Fibroblast of pulmonary artery (primary cell): ENCODE measurements around the gene PTPRE.
A peak's percentile ranks its signal among the peaks of the same experiment; 100 is the strongest.
"Not testable (repeated sequence)": the region's sequence is repeated elsewhere in the genome, so short reads cannot be mapped to it uniquely, and the experiment has no call there.

Source experiments
- DNase-seq: peaks from one replicate; pipeline ENCODE4 v3.0.0-alpha.2; 2010; ENCODE audit warnings: low read depth
- H3K4me3 ChIP-seq: replicated peaks from 2 replicates; pipeline ENCODE4 v1.5.1; 2011; ENCODE audit warnings: low read depth, mild to moderate bottlenecking, control low read depth, low read length, moderate library complexity
- TF ChIP-seq, protein P1 (sequence below): IDR thresholded peaks from 2 replicates; pipeline ENCODE4 v1.5.1; 2011; ENCODE audit warnings: mild to moderate bottlenecking, control low read depth, low read length, inconsistent platforms; ENCODE audit errors: missing control alignments

Gene PTPRE

DNA sequence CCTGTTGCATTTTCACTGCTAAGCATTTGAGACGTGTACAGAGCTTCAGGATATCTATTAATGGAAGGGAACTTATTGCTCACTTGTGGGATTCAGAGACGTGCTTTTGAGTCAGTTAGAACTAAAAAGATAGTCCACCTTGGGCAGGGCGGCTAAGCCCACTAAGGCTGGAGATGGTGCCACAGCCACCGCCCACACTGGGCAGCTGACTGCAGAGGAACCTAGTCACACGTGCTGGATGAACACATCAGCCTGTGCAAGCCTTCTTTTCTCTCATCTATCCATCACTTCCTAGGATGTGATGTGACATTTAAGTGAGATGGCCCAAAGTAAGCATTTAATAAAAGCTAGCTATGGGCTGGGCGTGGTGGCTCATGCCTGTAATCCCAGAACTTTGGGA is 78.0 kb downstream of the PTPRE start:
- H3K4me3 ChIP-seq, result no peak overlapping the region
- no peak for DNase-seq
- TF ChIP-seq, protein P1, sequence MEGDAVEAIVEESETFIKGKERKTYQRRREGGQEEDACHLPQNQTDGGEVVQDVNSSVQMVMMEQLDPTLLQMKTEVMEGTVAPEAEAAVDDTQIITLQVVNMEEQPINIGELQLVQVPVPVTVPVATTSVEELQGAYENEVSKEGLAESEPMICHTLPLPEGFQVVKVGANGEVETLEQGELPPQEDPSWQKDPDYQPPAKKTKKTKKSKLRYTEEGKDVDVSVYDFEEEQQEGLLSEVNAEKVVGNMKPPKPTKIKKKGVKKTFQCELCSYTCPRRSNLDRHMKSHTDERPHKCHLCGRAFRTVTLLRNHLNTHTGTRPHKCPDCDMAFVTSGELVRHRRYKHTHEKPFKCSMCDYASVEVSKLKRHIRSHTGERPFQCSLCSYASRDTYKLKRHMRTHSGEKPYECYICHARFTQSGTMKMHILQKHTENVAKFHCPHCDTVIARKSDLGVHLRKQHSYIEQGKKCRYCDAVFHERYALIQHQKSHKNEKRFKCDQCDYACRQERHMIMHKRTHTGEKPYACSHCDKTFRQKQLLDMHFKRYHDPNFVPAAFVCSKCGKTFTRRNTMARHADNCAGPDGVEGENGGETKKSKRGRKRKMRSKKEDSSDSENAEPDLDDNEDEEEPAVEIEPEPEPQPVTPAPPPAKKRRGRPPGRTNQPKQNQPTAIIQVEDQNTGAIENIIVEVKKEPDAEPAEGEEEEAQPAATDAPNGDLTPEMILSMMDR, result no peak

DNA sequence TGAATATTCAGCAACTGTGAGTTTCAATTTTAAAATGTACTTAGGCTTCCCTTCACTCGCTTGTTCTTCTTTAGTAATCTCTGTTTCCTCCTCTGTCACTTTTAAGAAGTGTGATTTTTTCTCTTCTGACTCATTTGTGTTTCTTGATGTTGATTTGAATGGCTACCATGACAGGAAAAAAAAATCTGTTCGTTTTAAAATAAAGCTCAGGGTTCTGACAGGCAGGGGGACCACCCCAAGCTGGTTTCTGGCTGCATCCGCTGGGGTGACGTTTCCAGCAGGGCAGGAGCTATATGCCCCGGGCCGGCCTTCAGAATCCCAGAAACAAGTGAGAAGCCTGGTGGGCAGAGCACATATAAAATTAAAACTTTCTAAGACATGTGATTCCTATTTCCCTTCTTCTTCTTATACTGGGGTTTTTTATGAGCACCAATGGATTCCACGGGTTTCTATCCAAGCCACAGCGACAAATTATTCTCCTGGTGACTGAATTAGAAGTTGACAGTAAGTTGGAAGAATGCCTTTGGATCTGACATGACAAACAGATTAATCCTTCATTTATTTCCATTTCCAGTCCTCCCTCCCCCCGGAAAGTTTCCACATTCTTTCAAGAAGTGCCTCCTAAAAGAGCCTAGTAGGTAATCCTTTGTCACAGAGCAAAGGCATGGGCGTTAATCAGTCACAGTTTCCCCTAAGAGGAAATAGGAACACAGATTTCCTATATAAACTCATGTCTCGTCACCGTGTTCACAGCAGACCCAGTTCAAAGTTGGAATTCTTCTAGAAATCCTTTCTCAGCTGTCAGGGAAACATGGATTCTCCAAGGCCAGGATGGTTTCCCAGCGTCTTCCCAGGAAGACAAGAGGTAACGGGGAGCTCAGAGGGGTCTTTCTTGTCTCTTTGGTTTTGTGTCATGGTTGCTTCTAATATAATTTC is 79.9 kb downstream of the PTPRE start:
- no peak overlapping the region for H3K4me3 ChIP-seq
- TF ChIP-seq, protein P1, result no peak
- no peak for DNase-seq

GRCh38 chr10:127987467-127988380 is 80.8 kb downstream of the PTPRE start:
- no peak overlapping the region for H3K4me3 ChIP-seq
- DNase-seq, result no peak
- TF ChIP-seq, protein P1, result no peak

DNA sequence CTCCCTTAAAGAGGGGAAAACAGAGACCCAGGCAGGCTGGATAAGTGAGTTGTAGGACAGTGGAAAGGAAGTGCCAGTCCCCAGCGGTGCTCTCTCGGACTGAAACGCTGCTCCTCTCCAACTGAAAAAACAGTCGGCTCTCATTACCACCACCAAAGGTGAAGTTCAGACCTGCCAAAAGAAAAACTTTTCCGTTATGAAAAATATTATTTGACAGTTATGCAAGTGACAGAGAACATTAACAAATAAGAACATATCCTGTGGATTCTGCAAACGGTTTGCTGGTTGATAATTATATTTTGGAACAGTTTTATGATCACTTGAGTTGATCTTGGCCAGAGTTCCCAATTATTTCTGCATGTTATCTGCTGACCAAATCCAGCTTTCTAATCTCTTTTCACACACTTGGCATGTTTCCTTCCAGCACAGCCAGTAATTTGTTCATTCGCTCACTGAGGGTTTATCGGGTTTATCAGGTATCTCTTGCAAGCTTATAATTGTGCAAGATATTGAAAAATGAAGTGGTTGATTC is 82.6 kb downstream of the PTPRE start:
- DNase-seq, result no peak
- H3K4me3 ChIP-seq, result no peak overlapping the region
- TF ChIP-seq, protein P1, result no peak

GRCh38 chr10:127990132-127990788 is 83.4 kb downstream of the PTPRE start:
- not testable (repeated sequence) for DNase-seq, H3K4me3 ChIP-seq

- DNase-seq, result peak; percentile 88
- TF ChIP-seq, protein P1, result no peak
- H3K4me3 ChIP-seq, result peak overlapping the region; percentile 7
These were observed 84.1 kb downstream of the PTPRE start for GRCh38 chr10:127990846-127991542.
